ENCODE measurements around the gene PACRG. TPM values are rescaled to one million over a fixed set of nuclear protein-coding genes. Genes with fewer than 3 reads are reported as not detected.

PACRG gene
- total RNA-seq, 2 donors from 2014 or later: 1.7 TPM; not detected in 1

GRCh38 chr6:163191704-163192537, 464.1 kb downstream of the PACRG start:
- Histone ChIP-seq H3K27ac (no peak overlapping the region), H3K4me3 (no peak overlapping the region), H3K4me1 (no peaks in the 10 kb centered on the region), H3K36me3 (no peaks in the 10 kb centered on the region), H3K9ac (ENCODE audit: low read depth in 2 of 2, low read length in 2 of 2) (no peak overlapping the region), H3K9me3 (no peaks in the 10 kb centered on the region), H3K27me3 (no peaks in the 10 kb centered on the region)
- intact Hi-C loops (cut with DNase I): no loop called here
- no peak for DNase-seq
- no peak for TF ChIP-seq CTCF (IDR thresholded peaks at IDR 0.05)

- Histone ChIP-seq H3K4me1 (no peaks in the 10 kb centered on the region), H3K4me3 (no peak overlapping the region), H3K27me3 (no peaks in the 10 kb centered on the region), H3K27ac (no peak overlapping the region), H3K9me3 (no peaks in the 10 kb centered on the region), H3K36me3 (no peaks in the 10 kb centered on the region), H3K9ac (ENCODE audit: low read depth in 2 of 2, low read length in 2 of 2) (no peak overlapping the region)
- no peak for DNase-seq
- intact Hi-C loops (cut with DNase I): no loop called here
- TF ChIP-seq CTCF (IDR thresholded peaks at IDR 0.05): no peak
These were observed 464.8 kb downstream of the PACRG start for GRCh38 chr6:163192591-163192990.

GRCh38 chr6:163193326-163193725, 465.6 kb downstream of the PACRG start:
- Histone ChIP-seq H3K4me1 (no peaks in the 10 kb centered on the region), H3K4me3 (no peak overlapping the region), H3K27ac (no peak overlapping the region), H3K27me3 (no peaks in the 10 kb centered on the region), H3K9ac (ENCODE audit: low read depth in 2 of 2, low read length in 2 of 2) (no peak overlapping the region), H3K36me3 (no peaks in the 10 kb centered on the region), H3K9me3 (no peaks in the 10 kb centered on the region)
- DNase-seq: no peak
- intact Hi-C loops (cut with DNase I): no loop called here
- no peak for TF ChIP-seq CTCF (IDR thresholded peaks at IDR 0.05)

GRCh38 chr6:163195721-163196691, 468.2 kb downstream of the PACRG start:
- DNase-seq: no peak
- H3K36me3 ChIP-seq: no peaks in the 10 kb centered on the region
- no peaks in the 10 kb centered on the region for H3K9me3 ChIP-seq
- H3K27ac ChIP-seq: no peak overlapping the region
- intact Hi-C loops (cut with DNase I): no loop called here
- no peak overlapping the region for H3K9ac ChIP-seq (ENCODE audit: low read depth in 2 of 2, low read length in 2 of 2)
- H3K4me1 ChIP-seq: no peaks in the 10 kb centered on the region
- no peak for TF ChIP-seq CTCF (IDR thresholded peaks at IDR 0.05)
- H3K27me3 ChIP-seq: no peaks in the 10 kb centered on the region
- no peak overlapping the region for H3K4me3 ChIP-seq

DNA sequence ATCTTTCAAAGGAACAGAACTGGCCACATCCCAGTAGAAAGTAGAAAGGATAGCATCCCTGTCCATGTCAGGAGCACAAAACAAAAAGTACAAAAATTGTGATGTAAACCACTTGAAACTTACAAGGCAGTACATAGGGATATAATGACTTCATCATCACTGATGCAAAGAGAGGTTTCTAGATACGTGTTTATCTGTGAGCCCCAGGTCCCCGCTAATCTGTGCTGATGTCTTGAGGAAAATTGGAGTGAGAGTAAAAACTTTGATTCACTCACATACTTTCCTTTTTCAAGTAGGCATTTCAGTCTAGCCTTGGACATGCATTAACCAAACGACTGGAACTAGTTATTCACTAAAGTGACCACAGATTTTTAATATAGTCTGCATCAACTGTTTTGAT, 470.1 kb downstream of the PACRG start:
- Histone ChIP-seq H3K4me1 (no peaks in the 10 kb centered on the region), H3K36me3 (no peaks in the 10 kb centered on the region), H3K4me3 (no peak overlapping the region), H3K9me3 (no peaks in the 10 kb centered on the region), H3K27me3 (no peaks in the 10 kb centered on the region), H3K9ac (ENCODE audit: low read depth in 2 of 2, low read length in 2 of 2) (no peak overlapping the region), H3K27ac (no peak overlapping the region)
- TF ChIP-seq CTCF (IDR thresholded peaks at IDR 0.05): no peak
- intact Hi-C loops (cut with DNase I): no loop called here
- DNase-seq: no peak
